Right lung (tissue), 5 donors: ENCODE results near the gene FAM135A. TPM values are rescaled to one million over a fixed set of nuclear protein-coding genes. Genes with fewer than 3 reads are reported as not detected.

ENCODE experiments used
- polyA plus RNA-seq, 5 donors: library from polyadenylated mRNA; unstranded; fragments of 120-200 nt; gene quantifications; one replicate each; pipeline versions ENCODE4 v1.2.1 to v1.2.3, GENCODE V29; 2013; ENCODE audit warnings: inconsistent platforms in 1 of 5, low replicate concordance in 1 of 5; ENCODE audit not compliant: insufficient read length in 5 of 5, insufficient read depth in 1 of 5

FAM135A gene
- polyA plus RNA-seq, 5 donors, result 20.2 to 35.1 (median 24.8) TPM

Other genes with a start within 250 kb of the FAM135A start
- 1 to 10 TPM; 1.1 to 2.3 (median 1.4) TPM for gene COL9A1, start 110.4 kb upstream of the FAM135A start, polyA plus RNA-seq
- gene SDHAF4, start 153.4 kb downstream of the FAM135A start, polyA plus RNA-seq, result 10 to 100 TPM; 16.0 to 22.1 (median 19.3) TPM